Mesenchymal stem cell (in vitro differentiated cells and primary cell): ENCODE measurements around the gene CACNA2D3.
A peak's percentile ranks its signal among the peaks of the same experiment; 100 is the strongest.
"Not testable (repeated sequence)": the region's sequence is repeated elsewhere in the genome, so short reads cannot be mapped to it uniquely, and the experiment has no call there.

Source experiments
- DNase-seq: peaks from one replicate; pipeline ENCODE4 v3.0.0-alpha.2; 2013
- H2AFZ ChIP-seq: one replicate; pipeline ENCODE4 v1.6.1; 2013; ENCODE audit warnings: low read depth, mild to moderate bottlenecking, control low read depth, inconsistent platforms, low read length, moderate library complexity
- H2AK5ac ChIP-seq: 2 replicates; pipeline ENCODE4 v1.6.1; 2013; ENCODE audit warnings: low read length, moderate library complexity, mild to moderate bottlenecking, inconsistent platforms; ENCODE audit not compliant: severe bottlenecking
- H2BK120ac ChIP-seq: one replicate; pipeline ENCODE4 v1.6.1; 2013; ENCODE audit warnings: low read depth, mild to moderate bottlenecking, inconsistent platforms, low read length, moderate library complexity
- H2BK12ac ChIP-seq, 2 experiments: one replicate each; pipeline ENCODE4 v1.6.1; 2013; ENCODE audit warnings: inconsistent platforms in 2 of 2, low read length in 2 of 2, mild to moderate bottlenecking in 2 of 2, moderate library complexity in 2 of 2, control low read depth in 1 of 2
- H2BK15ac ChIP-seq: one replicate; pipeline ENCODE4 v1.6.1; 2013; ENCODE audit warnings: mild to moderate bottlenecking, low read depth, inconsistent platforms; ENCODE audit not compliant: poor library complexity, severe bottlenecking
- H2BK5ac ChIP-seq: 2 replicates; pipeline ENCODE4 v1.6.1; 2013; ENCODE audit warnings: low read depth, mild to moderate bottlenecking, low read length, control low read depth, inconsistent platforms; ENCODE audit not compliant: poor library complexity, severe bottlenecking
- H3K14ac ChIP-seq, 2 experiments: one replicate each; pipeline ENCODE4 v1.6.1; 2013; ENCODE audit warnings: inconsistent platforms in 2 of 2, low read length in 2 of 2, control low read depth in 1 of 2, mild to moderate bottlenecking in 1 of 2, moderate library complexity in 1 of 2
- H3K18ac ChIP-seq, 2 experiments: one replicate each; pipeline ENCODE4 v1.6.1; 2013; ENCODE audit warnings: inconsistent platforms in 2 of 2, low read length in 2 of 2, control low read depth in 1 of 2, low read depth in 1 of 2, mild to moderate bottlenecking in 1 of 2
- H3K23ac ChIP-seq, 2 experiments: one replicate each; pipeline ENCODE4 v1.6.1; 2013; ENCODE audit warnings: inconsistent platforms in 2 of 2, low read length in 2 of 2, mild to moderate bottlenecking in 2 of 2, moderate library complexity in 2 of 2, control low read depth in 1 of 2
- H3K27ac ChIP-seq: 2 replicates; pipeline ENCODE4 v1.5.1; 2013; ENCODE audit warnings: mild to moderate bottlenecking, moderate library complexity, low read length, control low read depth, inconsistent platforms; ENCODE audit not compliant: poor library complexity, severe bottlenecking
- H3K27me3 ChIP-seq, 2 experiments: 2 replicates each; pipeline versions ENCODE4 v1.6.1 to v1.7.0; 2013; ENCODE audit warnings: low read length in 2 of 2, mild to moderate bottlenecking in 2 of 2, moderate library complexity in 2 of 2, control low read depth in 1 of 2, inconsistent platforms in 1 of 2; ENCODE audit not compliant: control insufficient read depth in 1 of 2, insufficient read depth in 1 of 2
- H3K36me3 ChIP-seq, 2 experiments: 2 replicates each; pipeline versions ENCODE4 v1.6.1 to v1.7.0; 2013; ENCODE audit warnings: low read length in 2 of 2, control low read depth in 1 of 2, inconsistent platforms in 1 of 2, low read depth in 1 of 2, mild to moderate bottlenecking in 1 of 2; ENCODE audit not compliant: insufficient read depth in 2 of 2, control insufficient read depth in 1 of 2
- H3K4ac ChIP-seq, 2 experiments: one replicate each; pipeline ENCODE4 v1.6.1; 2013; ENCODE audit warnings: inconsistent platforms in 2 of 2, low read length in 2 of 2, mild to moderate bottlenecking in 2 of 2, moderate library complexity in 2 of 2, control low read depth in 1 of 2, low read depth in 1 of 2
- H3K4me1 ChIP-seq: 2 replicates; pipeline ENCODE4 v1.6.1; 2013; ENCODE audit warnings: low read depth, low read length, control low read depth; ENCODE audit not compliant: control insufficient read depth, insufficient read depth
- H3K4me2 ChIP-seq: 2 replicates; pipeline ENCODE4 v1.6.1; 2013; ENCODE audit warnings: low read length, mild to moderate bottlenecking, inconsistent platforms; ENCODE audit not compliant: poor library complexity, severe bottlenecking
- H3K4me3 ChIP-seq, 2 experiments: 2 replicates each; pipeline versions ENCODE4 v1.5.1 to v1.7.0; 2013; ENCODE audit warnings: low read length in 2 of 2, mild to moderate bottlenecking in 2 of 2, control low read depth in 1 of 2, low read depth in 1 of 2; ENCODE audit not compliant: insufficient read depth in 1 of 2
- H3K79me1 ChIP-seq: replicated peaks from 2 replicates; pipeline ENCODE4 v1.6.1; 2013; ENCODE audit warnings: mild to moderate bottlenecking, control low read depth, low read length, inconsistent platforms; ENCODE audit not compliant: poor library complexity, severe bottlenecking
- H3K9ac ChIP-seq: 2 replicates; pipeline ENCODE4 v1.7.0; 2013; ENCODE audit warnings: mild to moderate bottlenecking, low read length, moderate library complexity
- H3K9me3 ChIP-seq: 2 replicates; pipeline ENCODE4 v1.7.0; 2013; ENCODE audit warnings: mild to moderate bottlenecking, low read length; ENCODE audit not compliant: control insufficient read depth
- H4K8ac ChIP-seq: one replicate; pipeline ENCODE4 v1.6.1; 2013; ENCODE audit warnings: inconsistent platforms, mild to moderate bottlenecking, low read length, moderate library complexity
- H4K91ac ChIP-seq: one replicate; pipeline ENCODE4 v1.6.1; 2013; ENCODE audit warnings: mild to moderate bottlenecking, low read length, inconsistent platforms
- WGBS: methylation state at CpG from one replicate; pipeline ENCODE4 v1.1.7; 2013; ENCODE audit warnings: mixed read lengths; 5-methylcytosine and 5-hydroxymethylcytosine counted together

CACNA2D3 gene

GRCh38 chr3:54116129-54116528 lies 6.2 kb upstream of the CACNA2D3 start:
- not testable (repeated sequence) for H3K9me3 ChIP-seq, H2AFZ ChIP-seq, H2AK5ac ChIP-seq, H3K4ac ChIP-seq, H3K27ac ChIP-seq, H3K36me3 ChIP-seq, H2BK15ac ChIP-seq, DNase-seq, H4K8ac ChIP-seq, H2BK12ac ChIP-seq, H3K23ac ChIP-seq, H3K9ac ChIP-seq, H2BK120ac ChIP-seq, H3K79me1 ChIP-seq, H3K14ac ChIP-seq, H3K4me3 ChIP-seq, H3K4me2 ChIP-seq, H3K18ac ChIP-seq, H2BK5ac ChIP-seq, H4K91ac ChIP-seq, H3K4me1 ChIP-seq
- peaks cover 20 to 22% of the 10 kb centered on the region in 2 experiments for H3K27me3 ChIP-seq
- WGBS: 74% methylated on average over 4 of the region's 4 CpGs

GRCh38 chr3:54120657-54121413 lies 1.5 kb upstream of the CACNA2D3 start:
- no peak overlapping the region for H4K91ac ChIP-seq
- no peaks in the 10 kb centered on the region for H3K79me1 ChIP-seq
- peaks cover 50 to 60% of the 10 kb centered on the region in 2 experiments for H3K27me3 ChIP-seq
- peaks cover 8% of the 10 kb centered on the region for H3K9me3 ChIP-seq
- peak overlapping the region; percentile 94 for H3K4me2 ChIP-seq
- no peak overlapping the region for H4K8ac ChIP-seq
- no peak overlapping the region for H2BK12ac ChIP-seq
- peaks cover 25% of the 10 kb centered on the region for H3K4me1 ChIP-seq
- H2AFZ ChIP-seq: no peak overlapping the region
- no peak overlapping the region for H2BK15ac ChIP-seq
- WGBS: 5% methylated on average over 37 of the region's 45 CpGs
- H3K14ac ChIP-seq: no peak overlapping the region
- DNase-seq: no peak
- H3K4me3 ChIP-seq: peak overlapping the region; percentile 47 to 53
- no peak overlapping the region for H3K27ac ChIP-seq
- no peak overlapping the region for H3K23ac ChIP-seq
- H2AK5ac ChIP-seq: no peak overlapping the region
- H3K36me3 ChIP-seq: no peaks in the 10 kb centered on the region
- no peak overlapping the region for H3K18ac ChIP-seq
- H3K4ac ChIP-seq: no peak overlapping the region
- H3K9ac ChIP-seq: no peak overlapping the region
- no peak overlapping the region for H2BK120ac ChIP-seq
- no peak overlapping the region for H2BK5ac ChIP-seq

GRCh38 chr3:54121414-54122323 lies 683 bp upstream of the CACNA2D3 start:
- WGBS: 2% methylated on average over 51 of the region's 107 CpGs
- no peak overlapping the region for H4K91ac ChIP-seq
- H3K27me3 ChIP-seq: peaks cover 51 to 67% of the 10 kb centered on the region in 2 experiments
- DNase-seq: no peak
- no peak overlapping the region for H2BK5ac ChIP-seq
- peaks cover 3% of the 10 kb centered on the region for H3K9me3 ChIP-seq
- H4K8ac ChIP-seq: no peak overlapping the region
- H3K79me1 ChIP-seq: no peaks in the 10 kb centered on the region
- H3K4me2 ChIP-seq: peak overlapping the region; percentile 94
- H3K9ac ChIP-seq: no peak overlapping the region
- peak overlapping the region; percentile 47 to 53 for H3K4me3 ChIP-seq
- H3K18ac ChIP-seq: no peak overlapping the region
- H2AFZ ChIP-seq: no peak overlapping the region
- no peak overlapping the region for H3K27ac ChIP-seq
- H3K14ac ChIP-seq: no peak overlapping the region
- no peak overlapping the region for H3K23ac ChIP-seq
- no peak overlapping the region for H2AK5ac ChIP-seq
- no peak overlapping the region for H3K4ac ChIP-seq
- H2BK12ac ChIP-seq: no peak overlapping the region
- H2BK120ac ChIP-seq: no peak overlapping the region
- peaks cover 25% of the 10 kb centered on the region for H3K4me1 ChIP-seq
- H2BK15ac ChIP-seq: no peak overlapping the region
- H3K36me3 ChIP-seq: no peaks in the 10 kb centered on the region
